GM10266 (cell line): ENCODE data around the gene DNAH7.
A peak's percentile ranks its signal among the peaks of the same experiment; 100 is the strongest.

Experiments used
- DNase-seq: peaks from one replicate; pipeline ENCODE4 v3.0.0; 2012; ENCODE audit errors: extremely low spot score
- TF ChIP-seq, protein P1 (sequence below): IDR thresholded peaks from 2 replicates; pipeline ENCODE4 v1.5.1; 2012; ENCODE audit warnings: mild to moderate bottlenecking, low read depth; ENCODE audit not compliant: control insufficient read depth, insufficient read depth; ENCODE audit errors: missing control alignments

Gene DNAH7

DNA sequence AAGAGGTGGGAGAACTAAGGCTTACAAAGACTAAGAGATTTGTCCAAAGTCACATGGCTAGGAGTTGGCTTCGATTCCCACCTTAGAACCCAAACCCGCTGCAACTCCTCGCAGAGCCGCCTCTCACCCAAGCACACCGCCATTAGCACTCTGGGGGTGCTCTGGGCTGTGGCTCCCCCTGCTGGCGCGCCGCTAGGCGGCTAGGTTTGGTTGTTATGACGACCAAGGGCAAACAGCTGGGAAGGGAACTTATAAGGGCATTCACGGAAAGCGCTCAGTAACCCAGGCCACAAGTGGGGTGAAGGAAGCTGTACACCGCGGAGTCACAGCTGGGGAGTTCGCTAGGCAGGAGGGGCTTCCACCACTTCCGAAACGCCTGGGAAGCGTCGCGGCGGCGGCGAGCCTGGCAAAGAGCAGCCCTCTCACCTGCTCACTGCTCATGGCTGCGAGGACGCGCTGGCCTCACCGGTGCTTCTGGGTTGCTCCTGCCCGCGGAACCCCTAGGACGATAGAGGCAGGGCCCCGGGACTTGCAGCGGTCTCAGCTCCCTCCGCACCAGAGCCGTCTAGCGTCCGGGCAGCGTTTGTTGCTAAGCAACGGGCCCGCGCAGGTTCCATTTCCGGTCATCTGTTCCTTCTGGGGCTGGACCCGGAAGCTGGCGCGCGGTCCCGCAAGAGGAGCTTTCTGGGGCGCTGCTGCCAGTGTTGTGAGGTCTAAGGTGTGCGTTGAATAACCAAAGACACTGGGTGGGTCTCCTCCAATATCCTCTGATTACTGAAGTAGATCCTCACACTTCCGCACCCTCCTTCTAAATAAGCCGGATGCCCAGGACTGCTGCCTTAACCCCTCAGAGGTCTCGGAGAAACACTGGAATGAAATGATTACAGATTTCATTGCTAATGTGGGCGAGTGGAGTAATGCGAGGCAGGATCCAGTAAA, at the start of gene DNAH7:
TSS of gene DNAH7 (minus strand) at position 567 of the 939 bp plus-strand sequence. CDS start at position 441, 126 bp downstream.
- DNase-seq = peak; percentile 80
- TF ChIP-seq, protein P1, sequence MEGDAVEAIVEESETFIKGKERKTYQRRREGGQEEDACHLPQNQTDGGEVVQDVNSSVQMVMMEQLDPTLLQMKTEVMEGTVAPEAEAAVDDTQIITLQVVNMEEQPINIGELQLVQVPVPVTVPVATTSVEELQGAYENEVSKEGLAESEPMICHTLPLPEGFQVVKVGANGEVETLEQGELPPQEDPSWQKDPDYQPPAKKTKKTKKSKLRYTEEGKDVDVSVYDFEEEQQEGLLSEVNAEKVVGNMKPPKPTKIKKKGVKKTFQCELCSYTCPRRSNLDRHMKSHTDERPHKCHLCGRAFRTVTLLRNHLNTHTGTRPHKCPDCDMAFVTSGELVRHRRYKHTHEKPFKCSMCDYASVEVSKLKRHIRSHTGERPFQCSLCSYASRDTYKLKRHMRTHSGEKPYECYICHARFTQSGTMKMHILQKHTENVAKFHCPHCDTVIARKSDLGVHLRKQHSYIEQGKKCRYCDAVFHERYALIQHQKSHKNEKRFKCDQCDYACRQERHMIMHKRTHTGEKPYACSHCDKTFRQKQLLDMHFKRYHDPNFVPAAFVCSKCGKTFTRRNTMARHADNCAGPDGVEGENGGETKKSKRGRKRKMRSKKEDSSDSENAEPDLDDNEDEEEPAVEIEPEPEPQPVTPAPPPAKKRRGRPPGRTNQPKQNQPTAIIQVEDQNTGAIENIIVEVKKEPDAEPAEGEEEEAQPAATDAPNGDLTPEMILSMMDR = peak; percentile 92

DNA sequence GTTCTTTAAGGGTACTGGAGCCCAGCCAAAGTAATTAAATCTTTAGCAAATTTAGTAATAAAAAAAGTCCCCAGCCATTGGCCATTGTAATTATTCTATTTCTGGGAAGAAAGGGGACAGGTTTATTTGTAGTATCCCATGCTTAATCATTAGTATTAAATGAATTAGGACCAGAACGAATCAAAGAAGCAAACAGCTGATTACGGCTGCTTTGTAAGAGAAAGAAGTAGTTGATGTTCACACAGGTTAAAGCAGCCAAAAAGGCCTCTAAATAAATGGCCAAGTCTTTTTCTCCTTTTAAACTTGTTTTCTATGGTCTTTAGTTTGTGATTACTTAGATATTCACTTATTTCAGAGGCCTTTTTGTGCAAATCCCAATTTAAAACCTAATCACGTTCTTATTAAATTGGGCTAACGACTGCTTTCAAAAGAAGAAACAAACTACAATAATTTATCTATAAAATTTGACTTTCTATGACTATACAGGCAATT, 48.6 kb upstream of the DNAH7 start:
- no peak for DNase-seq
- TF ChIP-seq, protein P1 = no peak

DNA sequence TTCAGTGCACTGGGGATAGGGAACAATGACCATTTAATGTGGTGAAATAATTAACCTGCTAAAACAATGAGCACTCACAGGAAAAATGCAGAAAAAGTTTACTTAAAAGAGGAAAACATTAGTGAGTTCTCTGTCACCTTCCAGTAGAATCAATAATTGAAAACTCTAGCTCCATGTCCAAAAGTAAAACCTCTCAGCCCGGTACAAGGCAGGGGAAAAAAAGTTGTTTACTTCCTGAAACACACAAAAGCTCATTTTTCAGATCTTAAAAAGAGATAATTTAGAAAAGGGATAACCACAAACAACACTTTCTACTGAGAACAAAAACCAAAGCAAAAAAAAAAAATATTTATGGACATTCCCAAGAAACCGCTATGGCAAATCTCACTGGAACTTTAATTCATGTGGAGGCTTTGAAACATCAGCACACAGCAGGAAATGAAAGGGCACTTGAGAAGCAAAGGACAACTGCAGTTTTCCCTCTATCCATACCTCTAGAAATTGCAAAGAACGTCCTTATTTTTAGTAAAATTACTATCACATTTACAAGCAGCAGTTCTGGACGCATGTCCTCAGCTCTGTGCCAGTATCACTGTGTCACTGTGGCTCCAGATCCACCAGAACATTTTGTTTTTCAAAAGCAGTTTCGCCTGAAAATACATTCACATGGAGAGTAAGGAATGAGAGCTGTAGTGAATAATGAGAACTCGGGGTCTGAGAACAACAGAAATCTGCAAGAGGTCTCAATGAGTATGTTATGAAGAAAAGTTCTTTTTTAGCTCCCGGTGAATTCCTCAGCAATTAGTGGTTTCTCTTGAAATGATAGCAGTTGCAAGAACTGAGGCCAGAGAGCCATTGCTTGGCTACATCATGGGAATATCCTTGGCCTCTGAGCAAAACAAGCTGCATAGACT, 44.7 kb upstream of the DNAH7 start:
- TF ChIP-seq, protein P1 = no peak
- no peak for DNase-seq

DNA sequence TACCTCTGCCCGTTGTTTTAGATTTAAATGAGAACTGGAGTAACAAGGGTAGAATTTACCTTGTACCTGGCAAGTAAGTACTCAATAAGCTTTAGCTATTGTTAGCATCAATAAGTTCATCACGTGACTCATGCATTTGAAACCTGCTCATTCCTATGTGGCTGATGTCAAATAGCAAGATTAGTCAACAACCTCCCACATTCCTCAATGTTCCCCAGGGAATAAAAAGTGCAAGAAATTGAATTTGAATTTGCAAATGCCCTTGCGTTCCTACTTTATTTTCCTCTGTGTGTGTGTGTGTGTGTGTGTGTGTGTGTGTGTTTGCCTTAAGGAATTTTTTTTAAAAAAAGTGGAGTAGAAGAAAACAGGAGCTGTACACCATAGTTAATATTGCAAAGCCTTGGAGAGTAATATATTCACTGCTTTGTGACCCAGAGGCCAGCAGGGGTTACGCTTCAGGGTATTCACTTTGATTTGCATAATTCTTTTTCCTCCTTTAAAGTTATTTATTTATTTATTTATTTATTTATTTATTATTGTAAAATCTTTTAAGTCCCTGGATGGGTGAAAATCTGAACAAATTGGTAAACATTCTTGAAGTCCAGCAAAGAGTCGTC, 43.9 kb upstream of the DNAH7 start:
- TF ChIP-seq, protein P1 = no peak
- DNase-seq = no peak

DNA sequence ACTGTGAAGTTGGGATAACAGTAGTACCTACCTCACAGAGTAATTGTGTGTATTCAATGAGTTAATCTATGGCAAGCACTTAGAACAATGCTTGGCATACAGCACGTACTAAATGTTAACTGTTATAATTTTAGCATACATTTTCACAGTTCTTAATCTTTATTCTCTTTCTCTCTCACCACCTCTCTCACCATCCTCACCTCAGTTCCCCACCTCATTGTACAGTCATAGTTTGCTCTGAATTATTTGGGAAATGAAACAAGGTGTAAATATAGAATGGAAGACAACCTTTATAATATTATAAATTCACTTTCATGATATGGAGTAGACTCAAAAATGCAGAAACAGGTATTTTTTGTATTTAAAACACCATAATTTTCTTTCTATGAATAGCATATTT, 40.0 kb upstream of the DNAH7 start:
- DNase-seq = no peak
- TF ChIP-seq, protein P1 = no peak

DNA sequence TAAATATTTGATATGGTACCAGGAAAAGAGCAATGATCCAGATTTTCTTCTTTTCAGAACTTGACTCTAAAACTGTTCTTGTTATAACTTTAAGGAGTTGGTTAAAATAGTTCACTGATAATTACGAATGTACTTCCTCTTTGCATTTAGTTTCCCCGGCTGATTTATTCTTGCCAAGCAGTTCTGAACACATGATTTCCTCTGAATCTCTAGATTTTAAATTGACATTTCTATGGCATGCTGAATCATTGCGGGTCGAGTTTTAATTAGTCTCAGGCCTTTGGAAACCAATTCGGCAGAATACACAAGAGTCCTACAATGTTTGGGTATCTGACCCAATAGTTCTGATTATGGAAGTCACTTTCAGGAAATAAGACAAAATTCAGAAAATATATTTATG, 37.3 kb upstream of the DNAH7 start:
- DNase-seq = no peak
- TF ChIP-seq, protein P1 = no peak
